ENCODE measurements around the gene DDA1.

DNA sequence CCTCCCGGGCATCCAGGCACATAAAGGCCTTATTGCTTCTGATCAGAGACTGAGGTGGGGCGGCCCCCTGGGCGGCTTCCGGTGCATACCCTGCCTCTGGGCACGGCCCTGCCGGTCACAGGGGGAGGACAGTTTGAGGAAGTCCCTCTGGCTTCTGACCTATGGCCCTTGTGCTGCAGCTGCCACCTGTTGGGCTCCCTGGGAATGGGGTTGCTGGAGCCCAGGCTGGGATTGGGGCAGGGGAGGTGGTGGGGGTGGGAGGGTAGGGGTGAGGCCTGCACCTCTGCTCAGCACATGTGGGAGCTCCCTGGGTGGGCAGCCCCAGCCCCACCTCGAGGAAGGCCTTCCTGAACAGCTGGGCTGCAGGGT is 14.6 kb downstream of the DDA1 start:
- TF ChIP-seq, protein P1, sequence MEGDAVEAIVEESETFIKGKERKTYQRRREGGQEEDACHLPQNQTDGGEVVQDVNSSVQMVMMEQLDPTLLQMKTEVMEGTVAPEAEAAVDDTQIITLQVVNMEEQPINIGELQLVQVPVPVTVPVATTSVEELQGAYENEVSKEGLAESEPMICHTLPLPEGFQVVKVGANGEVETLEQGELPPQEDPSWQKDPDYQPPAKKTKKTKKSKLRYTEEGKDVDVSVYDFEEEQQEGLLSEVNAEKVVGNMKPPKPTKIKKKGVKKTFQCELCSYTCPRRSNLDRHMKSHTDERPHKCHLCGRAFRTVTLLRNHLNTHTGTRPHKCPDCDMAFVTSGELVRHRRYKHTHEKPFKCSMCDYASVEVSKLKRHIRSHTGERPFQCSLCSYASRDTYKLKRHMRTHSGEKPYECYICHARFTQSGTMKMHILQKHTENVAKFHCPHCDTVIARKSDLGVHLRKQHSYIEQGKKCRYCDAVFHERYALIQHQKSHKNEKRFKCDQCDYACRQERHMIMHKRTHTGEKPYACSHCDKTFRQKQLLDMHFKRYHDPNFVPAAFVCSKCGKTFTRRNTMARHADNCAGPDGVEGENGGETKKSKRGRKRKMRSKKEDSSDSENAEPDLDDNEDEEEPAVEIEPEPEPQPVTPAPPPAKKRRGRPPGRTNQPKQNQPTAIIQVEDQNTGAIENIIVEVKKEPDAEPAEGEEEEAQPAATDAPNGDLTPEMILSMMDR (IDR thresholded peaks at IDR 0.05), result no peak
- no peak for TF ChIP-seq POLR2A (IDR thresholded peaks at IDR 0.05)
